ENCODE results near the gene LRPAP1.
"Not testable (repeated sequence)": the region's sequence is repeated elsewhere in the genome, so short reads cannot be mapped to it uniquely, and the experiment has no call there.

Gene LRPAP1

DNA sequence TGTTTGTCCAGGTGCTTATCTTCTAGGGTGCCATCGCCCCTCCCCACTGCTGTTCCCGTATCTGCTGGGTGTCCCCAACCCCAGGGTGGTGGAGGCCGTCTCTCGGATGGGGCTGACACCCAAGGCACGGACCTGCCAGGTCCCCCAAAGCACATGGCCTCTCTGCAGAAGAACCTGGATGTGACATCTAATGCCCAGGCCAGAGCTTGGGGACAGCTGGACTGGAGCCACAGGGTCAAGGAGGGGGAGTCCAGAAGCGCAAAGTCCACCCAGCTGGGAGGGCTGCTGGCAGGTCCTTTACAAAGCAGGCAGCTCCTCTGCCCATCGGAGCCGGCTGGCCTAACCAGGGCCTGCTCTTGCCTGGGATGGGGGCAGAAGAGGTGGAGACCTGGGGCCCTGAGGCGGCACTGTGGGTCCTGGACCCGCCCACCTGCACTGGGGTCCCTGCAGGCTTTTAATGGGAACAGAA is 69.9 kb downstream of the LRPAP1 start:
- no peaks in the 10 kb centered on the region for H3K4me1 ChIP-seq (ENCODE audit: control insufficient read depth, insufficient read depth, low read length, poor library complexity, severe bottlenecking)
- no peak overlapping the region for H3K4me3 ChIP-seq (ENCODE audit: insufficient read depth, low read depth, low read length, poor library complexity, severe bottlenecking)
- no peaks in the 10 kb centered on the region for H3K36me3 ChIP-seq (ENCODE audit: control insufficient read depth, insufficient read depth, low read length)
- no peak for DNase-seq
- no peaks in the 10 kb centered on the region for H3K9me3 ChIP-seq (ENCODE audit: control insufficient read depth, low read length)
- no peak overlapping the region for H3K27ac ChIP-seq (ENCODE audit: insufficient read depth, low read length, poor library complexity, severe bottlenecking)
- H3K27me3 ChIP-seq (replicated peaks; ENCODE audit: control insufficient read depth, insufficient read depth, low read length, poor library complexity, severe bottlenecking) = peaks cover 17% of the 10 kb centered on the region

DNA sequence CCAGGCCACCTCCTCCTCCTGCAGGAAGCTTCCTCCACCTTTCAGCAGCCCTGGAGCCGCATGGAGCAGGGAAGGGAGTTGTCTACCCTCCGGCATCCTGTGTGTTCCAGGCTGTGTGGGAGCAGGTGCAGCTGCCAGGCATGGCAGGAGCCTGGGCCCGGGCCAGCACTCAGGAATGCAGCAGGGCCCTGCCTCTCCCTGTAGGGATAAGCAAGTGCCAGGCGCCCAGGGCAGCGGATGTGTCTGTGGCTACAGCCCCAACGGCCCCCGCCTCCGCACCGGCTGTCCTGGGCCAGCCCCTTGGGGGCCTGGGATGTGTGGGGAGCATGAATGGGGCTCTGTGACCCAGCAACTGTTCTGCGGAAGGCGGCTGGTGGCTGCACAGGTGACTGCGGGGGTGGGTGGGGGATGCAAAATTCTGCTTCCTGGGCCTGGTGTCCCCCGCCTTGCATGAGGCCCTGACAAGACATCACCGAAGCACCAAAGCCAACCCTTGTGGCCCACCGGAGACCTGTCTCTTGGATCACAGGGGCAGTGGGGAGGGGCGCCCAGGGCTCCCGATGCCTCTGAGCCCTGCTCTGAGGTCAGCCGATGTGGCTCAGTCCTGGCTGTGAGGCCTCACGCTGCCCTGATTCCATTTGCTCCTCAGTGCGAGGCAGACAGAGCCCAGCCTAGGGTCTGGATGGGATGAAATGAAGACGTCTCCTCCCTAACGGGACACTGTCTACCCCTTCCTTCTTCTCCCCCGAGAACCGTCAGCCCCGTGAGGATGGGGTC is 70.5 kb downstream of the LRPAP1 start:
- Histone ChIP-seq H3K4me3 (ENCODE audit: insufficient read depth, low read depth, low read length, poor library complexity, severe bottlenecking) (no peak overlapping the region), H3K36me3 (ENCODE audit: control insufficient read depth, insufficient read depth, low read length) (no peaks in the 10 kb centered on the region), H3K27ac (ENCODE audit: insufficient read depth, low read length, poor library complexity, severe bottlenecking) (no peak overlapping the region), H3K27me3 (replicated peaks; ENCODE audit: control insufficient read depth, insufficient read depth, low read length, poor library complexity, severe bottlenecking) (peaks cover 17% of the 10 kb centered on the region), H3K4me1 (ENCODE audit: control insufficient read depth, insufficient read depth, low read length, poor library complexity, severe bottlenecking) (no peaks in the 10 kb centered on the region), H3K9me3 (ENCODE audit: control insufficient read depth, low read length) (no peaks in the 10 kb centered on the region)
- no peak for DNase-seq

DNA sequence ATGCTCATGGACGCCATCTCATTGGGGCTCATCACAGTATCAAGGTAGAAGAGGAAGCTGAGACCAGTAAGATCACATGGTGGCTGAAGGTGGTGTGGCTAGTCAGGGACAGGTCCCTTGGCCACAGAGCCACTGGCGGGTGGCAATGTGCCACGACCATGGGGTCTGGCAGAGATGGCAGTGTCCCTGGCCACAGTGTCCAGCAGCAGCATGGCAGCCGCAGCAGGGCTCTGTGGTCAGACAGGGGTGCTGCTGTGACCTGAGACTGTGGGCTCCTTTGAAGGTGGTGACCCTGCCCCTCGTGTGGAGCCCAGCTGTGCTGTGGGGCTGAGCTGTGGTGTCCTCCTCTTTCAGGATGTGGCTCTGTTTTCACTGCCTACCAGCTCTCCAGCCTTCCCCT is 71.3 kb downstream of the LRPAP1 start:
- H3K4me1 ChIP-seq (ENCODE audit: control insufficient read depth, insufficient read depth, low read length, poor library complexity, severe bottlenecking) = no peaks in the 10 kb centered on the region
- DNase-seq = no peak
- H3K36me3 ChIP-seq (ENCODE audit: control insufficient read depth, insufficient read depth, low read length) = no peaks in the 10 kb centered on the region
- no peak overlapping the region for H3K27ac ChIP-seq (ENCODE audit: insufficient read depth, low read length, poor library complexity, severe bottlenecking)
- no peaks in the 10 kb centered on the region for H3K9me3 ChIP-seq (ENCODE audit: control insufficient read depth, low read length)
- H3K27me3 ChIP-seq (replicated peaks; ENCODE audit: control insufficient read depth, insufficient read depth, low read length, poor library complexity, severe bottlenecking) = peaks cover 17% of the 10 kb centered on the region
- H3K4me3 ChIP-seq (ENCODE audit: insufficient read depth, low read depth, low read length, poor library complexity, severe bottlenecking) = no peak overlapping the region

DNA sequence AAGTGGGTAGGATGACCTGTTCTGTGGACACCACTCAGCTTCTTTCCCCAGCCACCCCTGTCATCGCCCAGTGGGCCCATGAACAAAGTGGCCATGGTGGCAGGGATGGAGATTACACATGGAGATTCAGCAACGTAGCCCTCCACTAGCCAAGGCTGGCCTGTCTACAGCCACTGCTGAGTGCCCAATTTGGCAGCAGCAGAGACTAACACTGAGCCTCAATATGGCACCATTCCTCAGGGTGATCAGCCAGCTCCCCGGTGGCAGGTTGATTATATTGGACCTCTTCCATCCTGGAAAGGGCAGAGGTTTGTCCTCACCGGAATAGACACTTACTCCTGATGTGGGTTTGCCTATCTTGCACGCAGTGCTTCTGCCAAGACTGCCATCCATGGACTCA is 73.1 kb downstream of the LRPAP1 start:
- peaks cover 14% of the 10 kb centered on the region for H3K27me3 ChIP-seq (replicated peaks; ENCODE audit: control insufficient read depth, insufficient read depth, low read length, poor library complexity, severe bottlenecking)

DNA sequence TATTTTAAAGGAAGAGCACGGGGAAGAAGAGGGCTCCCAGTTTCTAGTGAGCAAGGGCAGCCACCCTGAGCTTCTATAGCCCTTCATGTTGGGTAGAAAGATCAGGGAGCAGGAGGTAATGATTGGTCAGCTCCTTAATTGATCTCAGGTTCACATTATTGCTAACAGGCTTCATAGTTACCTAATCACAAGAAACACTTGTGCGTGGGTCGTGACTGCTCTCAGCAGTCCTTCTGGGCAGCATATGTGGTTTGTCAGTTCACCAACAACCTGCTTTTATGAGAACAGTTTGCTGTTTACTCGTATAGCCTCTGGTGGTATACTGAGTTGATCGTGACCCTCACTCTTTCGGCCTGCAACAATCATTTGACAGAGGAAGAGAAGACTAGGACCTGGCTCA is 73.9 kb downstream of the LRPAP1 start:
- no peak overlapping the region for H3K27ac ChIP-seq (ENCODE audit: insufficient read depth, low read length, poor library complexity, severe bottlenecking)
- no peak overlapping the region for H3K4me3 ChIP-seq (ENCODE audit: insufficient read depth, low read depth, low read length, poor library complexity, severe bottlenecking)
- no peaks in the 10 kb centered on the region for H3K36me3 ChIP-seq (ENCODE audit: control insufficient read depth, insufficient read depth, low read length)
- peaks cover 7% of the 10 kb centered on the region for H3K27me3 ChIP-seq (replicated peaks; ENCODE audit: control insufficient read depth, insufficient read depth, low read length, poor library complexity, severe bottlenecking)
- DNase-seq = no peak
- no peaks in the 10 kb centered on the region for H3K9me3 ChIP-seq (ENCODE audit: control insufficient read depth, low read length)
- no peaks in the 10 kb centered on the region for H3K4me1 ChIP-seq (ENCODE audit: control insufficient read depth, insufficient read depth, low read length, poor library complexity, severe bottlenecking)

More for the DNA sequence above, 73.1 kb downstream of the LRPAP1 start:
- not testable (repeated sequence) for H3K36me3 ChIP-seq (ENCODE audit: control insufficient read depth, insufficient read depth, low read length); H3K9me3 ChIP-seq (ENCODE audit: control insufficient read depth, low read length); DNase-seq; H3K4me3 ChIP-seq (ENCODE audit: insufficient read depth, low read depth, low read length, poor library complexity, severe bottlenecking); H3K27ac ChIP-seq (ENCODE audit: insufficient read depth, low read length, poor library complexity, severe bottlenecking); H3K4me1 ChIP-seq (ENCODE audit: control insufficient read depth, insufficient read depth, low read length, poor library complexity, severe bottlenecking)

DNA sequence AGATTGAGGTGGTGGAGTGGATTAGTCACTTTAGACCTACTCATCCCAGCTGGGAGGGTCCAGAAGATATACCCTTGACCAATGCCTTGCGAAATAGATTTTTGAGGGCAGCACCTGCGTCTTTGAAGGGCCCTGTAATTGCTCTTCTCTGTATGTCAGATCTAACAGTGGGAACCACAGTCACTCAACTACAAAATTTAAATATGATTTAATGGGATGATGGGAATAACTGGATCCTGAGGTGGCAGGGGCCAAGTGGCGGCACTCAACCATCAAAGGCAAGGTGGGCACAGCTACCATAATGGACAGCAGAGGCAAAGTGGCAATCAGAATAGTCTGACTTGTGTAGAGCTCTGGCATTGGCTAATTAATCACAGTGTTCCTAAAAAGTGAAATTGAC is 76.6 kb downstream of the LRPAP1 start:
- not testable (repeated sequence) for H3K27me3 ChIP-seq (replicated peaks; ENCODE audit: control insufficient read depth, insufficient read depth, low read length, poor library complexity, severe bottlenecking); DNase-seq; H3K4me3 ChIP-seq (ENCODE audit: insufficient read depth, low read depth, low read length, poor library complexity, severe bottlenecking); H3K36me3 ChIP-seq (ENCODE audit: control insufficient read depth, insufficient read depth, low read length); H3K27ac ChIP-seq (ENCODE audit: insufficient read depth, low read length, poor library complexity, severe bottlenecking); H3K9me3 ChIP-seq (ENCODE audit: control insufficient read depth, low read length); H3K4me1 ChIP-seq (ENCODE audit: control insufficient read depth, insufficient read depth, low read length, poor library complexity, severe bottlenecking)

All from effector memory CD4-positive, alpha-beta T cell (primary cell).